ENCODE data around the gene PFKFB3. TPM values are rescaled to one million over a fixed set of nuclear protein-coding genes. Genes with fewer than 3 reads are reported as not detected.

The PFKFB3 gene
- total RNA-seq, 2 donors from 2014 or later = 23.4 to 70.7 TPM

DNA sequence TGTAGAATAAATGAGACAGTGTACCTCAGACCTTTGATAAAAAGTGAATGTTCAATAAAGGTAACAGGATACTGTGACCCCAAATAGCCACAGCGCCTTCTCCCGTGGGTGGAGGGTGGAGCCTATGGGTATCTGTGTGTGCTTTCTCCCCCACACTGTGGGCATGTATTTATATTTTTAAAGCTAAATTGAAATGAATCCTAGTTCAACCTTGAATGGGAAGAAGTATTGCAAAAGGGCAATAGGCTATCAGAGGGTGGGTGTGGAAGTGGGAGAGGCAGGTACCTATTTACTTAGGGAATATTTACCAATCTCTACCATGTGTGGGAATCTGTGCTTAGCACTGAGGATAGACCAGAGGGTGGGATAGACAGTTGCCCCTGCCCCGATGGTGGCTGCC is 68.9 kb downstream of the PFKFB3 start:
- TF ChIP-seq, protein P1, sequence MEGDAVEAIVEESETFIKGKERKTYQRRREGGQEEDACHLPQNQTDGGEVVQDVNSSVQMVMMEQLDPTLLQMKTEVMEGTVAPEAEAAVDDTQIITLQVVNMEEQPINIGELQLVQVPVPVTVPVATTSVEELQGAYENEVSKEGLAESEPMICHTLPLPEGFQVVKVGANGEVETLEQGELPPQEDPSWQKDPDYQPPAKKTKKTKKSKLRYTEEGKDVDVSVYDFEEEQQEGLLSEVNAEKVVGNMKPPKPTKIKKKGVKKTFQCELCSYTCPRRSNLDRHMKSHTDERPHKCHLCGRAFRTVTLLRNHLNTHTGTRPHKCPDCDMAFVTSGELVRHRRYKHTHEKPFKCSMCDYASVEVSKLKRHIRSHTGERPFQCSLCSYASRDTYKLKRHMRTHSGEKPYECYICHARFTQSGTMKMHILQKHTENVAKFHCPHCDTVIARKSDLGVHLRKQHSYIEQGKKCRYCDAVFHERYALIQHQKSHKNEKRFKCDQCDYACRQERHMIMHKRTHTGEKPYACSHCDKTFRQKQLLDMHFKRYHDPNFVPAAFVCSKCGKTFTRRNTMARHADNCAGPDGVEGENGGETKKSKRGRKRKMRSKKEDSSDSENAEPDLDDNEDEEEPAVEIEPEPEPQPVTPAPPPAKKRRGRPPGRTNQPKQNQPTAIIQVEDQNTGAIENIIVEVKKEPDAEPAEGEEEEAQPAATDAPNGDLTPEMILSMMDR (IDR thresholded peaks at IDR 0.05) = no peak
- Histone ChIP-seq H3K9me3 (no peaks in the 10 kb centered on the region), H3K9ac (ENCODE audit: low read depth in 2 of 2, low read length in 2 of 2) (no peak overlapping the region), H3K36me3 (no peaks in the 10 kb centered on the region), H3K27me3 (no peaks in the 10 kb centered on the region), H3K27ac (no peak overlapping the region), H3K4me3 (no peak overlapping the region), H3K4me1 (peaks cover 4% of the 10 kb centered on the region)
- intact Hi-C loops (cut with DNase I) = no loop called here
- DNase-seq = no peak

DNA sequence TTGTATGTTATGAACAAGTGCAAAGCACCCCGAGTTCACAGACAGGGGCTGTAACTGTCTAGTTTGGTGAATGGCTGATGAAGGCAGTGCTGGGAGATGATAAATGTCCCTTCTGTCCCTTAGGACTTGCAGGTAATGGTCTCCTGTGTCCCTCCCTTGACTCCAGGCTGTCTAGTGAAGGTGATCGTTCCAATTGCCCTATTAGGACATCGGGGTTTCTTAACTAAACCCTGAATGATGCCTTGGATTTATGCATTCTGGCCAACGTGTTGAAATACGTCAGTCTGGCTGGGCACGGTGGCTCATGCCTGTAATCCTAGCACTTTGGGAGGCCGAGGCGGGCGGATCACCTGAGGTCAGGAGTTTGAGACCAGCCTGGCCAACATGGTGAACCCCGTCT is 69.4 kb downstream of the PFKFB3 start:
- Histone ChIP-seq H3K4me3 (no peak overlapping the region), H3K4me1 (peaks cover 4% of the 10 kb centered on the region), H3K27ac (no peak overlapping the region), H3K27me3 (no peaks in the 10 kb centered on the region), H3K9ac (ENCODE audit: low read depth in 2 of 2, low read length in 2 of 2) (no peak overlapping the region), H3K36me3 (no peaks in the 10 kb centered on the region), H3K9me3 (no peaks in the 10 kb centered on the region)
- TF ChIP-seq, protein P1 (IDR thresholded peaks at IDR 0.05) = no peak
- no peak for DNase-seq
- intact Hi-C loops (cut with DNase I) = no loop called here

DNA sequence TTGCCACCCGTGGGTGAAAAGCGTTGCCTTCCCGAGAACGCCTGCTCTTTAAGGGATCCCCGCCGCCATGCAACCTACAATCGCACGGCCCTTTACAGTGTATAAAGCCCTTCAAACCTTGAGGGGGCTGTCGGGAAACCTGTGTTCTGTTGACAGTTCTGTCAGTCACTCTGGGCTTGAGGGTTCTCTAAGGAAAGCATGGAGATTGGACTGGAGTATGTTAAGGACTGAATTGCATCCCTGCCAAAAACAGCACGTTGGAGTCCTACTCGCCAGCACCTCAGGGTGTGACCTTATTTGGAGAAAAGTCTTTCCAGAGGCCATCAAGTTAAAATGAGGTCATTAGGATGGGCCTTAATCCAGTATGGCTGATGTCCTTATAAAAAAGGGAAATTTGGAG is 70.6 kb downstream of the PFKFB3 start:
- no peak overlapping the region for H3K4me3 ChIP-seq
- no peak for DNase-seq
- no peak overlapping the region for H3K9ac ChIP-seq (ENCODE audit: low read depth in 2 of 2, low read length in 2 of 2)
- H3K4me1 ChIP-seq = peaks cover 4% of the 10 kb centered on the region
- TF ChIP-seq, protein P1 (IDR thresholded peaks at IDR 0.05) = no peak
- H3K9me3 ChIP-seq = no peaks in the 10 kb centered on the region
- no peaks in the 10 kb centered on the region for H3K27me3 ChIP-seq
- H3K27ac ChIP-seq = no peak overlapping the region
- intact Hi-C loops (cut with DNase I) = no loop called here
- no peaks in the 10 kb centered on the region for H3K36me3 ChIP-seq

DNA sequence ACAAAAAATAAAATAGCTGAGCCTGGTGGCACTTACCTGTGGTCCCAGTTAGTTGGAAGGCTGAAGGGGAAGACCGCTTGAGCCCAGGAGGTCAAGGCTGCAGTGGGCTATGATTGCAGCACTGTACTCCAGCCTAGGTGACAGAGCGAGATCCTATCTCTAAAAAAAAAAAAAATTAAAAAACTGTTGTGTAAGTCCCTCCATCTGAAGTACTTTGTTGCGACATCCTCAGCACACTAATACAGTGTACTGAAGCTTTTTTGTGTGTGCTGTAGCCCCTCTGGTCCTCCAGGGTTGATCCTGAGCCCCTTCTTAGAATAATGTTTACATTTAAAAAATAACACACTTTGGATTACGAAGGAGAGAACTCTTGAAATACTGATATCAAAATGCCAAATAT is 71.3 kb downstream of the PFKFB3 start:
- intact Hi-C loops (cut with DNase I) = no loop called here

DNA sequence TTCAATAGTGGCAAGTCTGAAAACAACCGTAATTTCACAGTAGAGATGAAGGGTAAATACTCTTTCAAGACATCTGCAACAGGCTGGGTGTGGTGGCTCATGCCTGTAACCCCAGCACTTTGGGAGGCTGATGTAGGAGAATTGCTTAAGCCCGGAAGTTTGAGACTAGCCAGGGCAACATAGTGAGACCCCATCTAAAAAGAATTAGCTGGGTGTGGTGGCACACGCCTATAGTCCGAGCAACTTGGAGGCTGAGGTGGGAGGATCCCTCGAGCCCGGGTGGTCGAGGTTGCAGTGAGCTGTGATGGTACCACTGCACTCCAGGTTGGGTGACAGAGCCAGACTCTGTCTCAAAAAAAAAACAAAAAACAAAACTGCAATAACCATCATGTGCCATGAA is 71.8 kb downstream of the PFKFB3 start:
- TF ChIP-seq, protein P1 (IDR thresholded peaks at IDR 0.05) = no peak
- H3K27ac ChIP-seq = no peak overlapping the region
- H3K27me3 ChIP-seq = no peaks in the 10 kb centered on the region
- H3K36me3 ChIP-seq = no peaks in the 10 kb centered on the region
- intact Hi-C loops (cut with DNase I) = no loop called here
- H3K4me1 ChIP-seq = peaks cover 4% of the 10 kb centered on the region
- no peak overlapping the region for H3K9ac ChIP-seq (ENCODE audit: low read depth in 2 of 2, low read length in 2 of 2)
- DNase-seq = no peak
- no peaks in the 10 kb centered on the region for H3K9me3 ChIP-seq
- H3K4me3 ChIP-seq = no peak overlapping the region

More for the DNA sequence above, 71.3 kb downstream of the PFKFB3 start:
- Histone ChIP-seq H3K36me3 (no peaks in the 10 kb centered on the region), H3K9me3 (no peaks in the 10 kb centered on the region), H3K9ac (ENCODE audit: low read depth in 2 of 2, low read length in 2 of 2) (no peak overlapping the region), H3K27ac (no peak overlapping the region), H3K27me3 (no peaks in the 10 kb centered on the region), H3K4me1 (peaks cover 4% of the 10 kb centered on the region), H3K4me3 (no peak overlapping the region)
- DNase-seq = no peak
- TF ChIP-seq, protein P1 (IDR thresholded peaks at IDR 0.05) = no peak
